ENCODE measurements around the gene FNDC5. TPM values are rescaled to one million over a fixed set of nuclear protein-coding genes. Genes with fewer than 3 reads are reported as not detected.

FNDC5 gene
- total and polyA plus RNA-seq, 10 of the 15 experiments (the other 5 are each of a cell fraction or from before 2014, with no cell fraction given) = 0.01 to 0.29 (median 0.19) TPM; not detected in 4

- Histone ChIP-seq H3K9me3 (replicated peaks; ENCODE audit: control insufficient read depth, insufficient read depth, low read length) (no peaks in the 10 kb centered on the region), H4K20me1 (ENCODE audit: control insufficient read depth, insufficient read depth) (no peaks in the 10 kb centered on the region), H3K36me3 (ENCODE audit: control insufficient read depth in 2 of 2, insufficient read depth in 2 of 2, low read length in 1 of 2) (peaks cover 7 to 12% of the 10 kb centered on the region in 2 experiments; a peak in 3 of 4 replicates), H2AFZ (ENCODE audit: control insufficient read depth, low read depth, low read length) (no peak overlapping the region), H3K27me3 (replicated peaks in 1 of 2; ENCODE audit: control insufficient read depth in 2 of 2, insufficient read depth in 2 of 2, low read length in 1 of 2) (no peaks in the 10 kb centered on the region; a peak in 1 of 4 replicates), H3K4me3 (no peak overlapping the region), H3K79me2 (ENCODE audit: control insufficient read depth, insufficient read depth, low read length) (no peaks in the 10 kb centered on the region), H3K9ac (ENCODE audit: control insufficient read depth, insufficient read depth, low read length) (no peak overlapping the region), H3K27ac (ENCODE audit: control insufficient read depth, insufficient read depth) (no peak overlapping the region), H3K4me1 (ENCODE audit: control insufficient read depth, insufficient read depth, low read length) (no peaks in the 10 kb centered on the region), H3K4me2 (ENCODE audit: control insufficient read depth, insufficient read depth) (no peak overlapping the region)
- SMC1A ChIA-PET (ENCODE audit: uncharacterized antibody, unreplicated experiment) = interaction anchor here (1.4 kb wide), 1 partner anchor 153 kb away, joined by 3 read pairs; no protein-coding TSS in a partner anchor
- 81% methylated on average over 3 of the region's 3 CpGs for WGBS (ENCODE audit: insufficient coverage, insufficient replicate concordance, low lambda C conversion rate, missing lambda C conversion rate)
- DNase-seq (ENCODE audit: low read depth, low spot score) (no peak), FAIRE-seq (no peak), ATAC-seq (no peak)
- intact Hi-C loops (cut with micrococcal nuclease; ENCODE audit: unreplicated experiment) = no loop called here
- CTCF ChIA-PET = interaction anchor here (1.6 to 2.2 kb wide), 2 partner anchors 9 to 153 kb away, joined by 4 to 9 read pairs; no protein-coding TSS in a partner anchor
- no TSS peak for BruUV-seq (replicated peaks)
- POLR2A ChIA-PET = interaction anchor here (0.5 kb wide), 1 partner anchor 358 kb away, joined by 3 read pairs; no protein-coding TSS in a partner anchor
- RAD21 ChIA-PET (ENCODE audit: unreplicated experiment) = interaction anchor here (1.3 kb wide), 1 partner anchor 37 kb away, joined by 3 read pairs; no protein-coding TSS in a partner anchor
- in situ Hi-C loops (cut with MboI) = no loop called here
- TF ChIP-seq BHLHE40 (IDR thresholded peaks at IDR 0.05; ENCODE audit: borderline replicate concordance in 1 of 2, low read depth in 2 of 2, low read length in 1 of 2) (no peak), ASH2L (IDR thresholded peaks at IDR 0.05; ENCODE audit: borderline replicate concordance, low read depth) (no peak), EZH2 (IDR thresholded peaks at IDR 0.05; ENCODE audit: borderline replicate concordance, control insufficient read depth, low read depth, low read length) (no peak), LARP7 (IDR thresholded peaks at IDR 0.05) (no peak), CUX1 (IDR thresholded peaks at IDR 0.05; ENCODE audit: insufficient replicate concordance, low read depth, low read length) (no peak), IRF3 (IDR thresholded peaks at IDR 0.05) (no peak), BRCA1 (IDR thresholded peaks at IDR 0.05; ENCODE audit: low read depth, low read length) (no peak), ETV6 (conservative IDR thresholded peaks at IDR 0.05 in 1 of 2, IDR thresholded peaks at IDR 0.05 in 1 of 2; ENCODE audit: borderline replicate concordance in 1 of 2, low read depth in 1 of 2) (no peak), SMAD1 (IDR thresholded peaks at IDR 0.05; ENCODE audit: low read depth, partially characterized antibody) (no peak), ZBTB4 (CRISPR knock-in tag; IDR thresholded peaks at IDR 0.05) (no peak), CREB1 (IDR thresholded peaks at IDR 0.05; ENCODE audit: low read depth) (no peak), SIX5 (IDR thresholded peaks at IDR 0.05; ENCODE audit: low read depth, low read length, severe bottlenecking) (no peak)
Measured at GRCh38 chr1:32865639-32866405, 4.9 kb downstream of the FNDC5 start.

Data from GM12878 (cell line).